NCI-H1436 (cell line): Measurements from ENCODE around the gene FBXL14.

Source experiments
- DNase-seq: peaks from one replicate; lab custom pipeline; 2025; lab: John Stamatoyannopoulos, UW

The FBXL14 gene

DNA sequence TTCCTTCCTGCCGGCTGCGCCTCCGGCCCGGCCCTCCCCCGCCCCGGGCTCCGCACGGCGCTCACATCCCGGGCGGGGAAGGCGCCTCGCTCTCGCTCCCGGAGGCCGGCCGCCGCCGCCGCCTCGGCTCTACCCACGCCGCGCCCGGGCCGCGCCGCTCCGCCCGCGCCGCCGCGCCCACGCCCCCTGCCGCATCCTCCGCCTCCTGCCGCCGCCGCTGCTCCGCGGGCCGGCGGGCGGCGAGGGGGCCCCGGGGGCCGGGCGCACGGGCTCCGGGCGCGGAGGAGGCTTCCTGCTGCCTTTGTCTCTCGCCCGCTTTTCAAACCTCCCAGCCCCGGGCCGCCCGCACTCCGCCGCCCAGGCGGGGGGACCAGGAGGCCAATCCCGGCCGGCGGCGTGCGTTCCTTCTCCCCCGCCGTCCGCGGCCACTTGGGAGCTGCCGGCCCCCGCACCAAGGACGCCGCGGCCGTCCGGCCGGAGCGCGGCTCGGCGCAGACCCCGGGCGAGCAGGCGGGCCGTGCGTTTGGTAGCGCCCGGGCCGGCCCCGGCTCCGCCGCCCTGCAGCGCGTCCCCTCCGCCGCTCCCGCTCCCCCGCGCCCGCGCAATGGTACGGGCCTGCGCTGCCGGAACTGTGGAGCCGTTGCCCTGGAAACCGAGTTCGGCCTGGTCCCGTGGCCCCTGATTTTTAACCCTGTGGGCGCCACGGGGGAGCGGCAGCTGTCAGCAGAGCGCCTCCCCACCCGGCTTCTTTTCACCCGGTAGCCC, at the start of gene FBXL14:
FBXL14 (minus strand) TSS at position 321 of the 765 bp plus-strand sequence. CDS start 515 bp downstream, outside the sequence.
- peak; percentile 81 for DNase-seq

DNA sequence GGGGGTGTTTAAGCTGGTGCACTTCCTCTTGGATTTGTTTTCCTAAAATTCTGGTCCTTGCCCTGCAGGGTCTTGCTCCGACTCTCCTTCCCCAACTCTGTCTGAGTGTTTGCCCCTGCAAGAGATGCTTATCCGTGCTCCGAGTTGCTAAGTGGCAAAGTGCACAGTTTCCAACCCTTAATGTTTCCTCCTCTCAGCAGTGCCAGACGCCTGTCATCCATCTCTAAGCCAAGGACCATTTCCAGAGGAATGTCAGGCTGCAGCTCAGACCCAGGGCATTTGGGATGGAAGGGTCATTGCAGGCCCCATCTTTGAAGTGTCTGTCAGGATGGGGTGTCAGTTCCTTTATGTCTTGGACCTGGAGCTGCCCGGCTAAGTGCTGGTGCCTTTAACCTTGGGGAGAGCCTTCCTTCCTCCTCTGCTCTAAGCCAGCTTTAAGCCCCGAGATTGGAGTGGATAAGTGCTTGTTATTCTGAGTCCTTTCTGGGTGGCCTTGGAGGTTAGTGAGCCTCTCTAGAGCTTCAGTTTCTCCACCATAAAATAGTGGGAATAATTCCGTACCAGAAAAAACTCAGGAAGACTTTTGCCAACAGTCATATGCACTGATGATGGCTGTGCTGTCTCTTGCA, 49.6 kb upstream of the FBXL14 start:
- DNase-seq: peak; percentile 3

DNA sequence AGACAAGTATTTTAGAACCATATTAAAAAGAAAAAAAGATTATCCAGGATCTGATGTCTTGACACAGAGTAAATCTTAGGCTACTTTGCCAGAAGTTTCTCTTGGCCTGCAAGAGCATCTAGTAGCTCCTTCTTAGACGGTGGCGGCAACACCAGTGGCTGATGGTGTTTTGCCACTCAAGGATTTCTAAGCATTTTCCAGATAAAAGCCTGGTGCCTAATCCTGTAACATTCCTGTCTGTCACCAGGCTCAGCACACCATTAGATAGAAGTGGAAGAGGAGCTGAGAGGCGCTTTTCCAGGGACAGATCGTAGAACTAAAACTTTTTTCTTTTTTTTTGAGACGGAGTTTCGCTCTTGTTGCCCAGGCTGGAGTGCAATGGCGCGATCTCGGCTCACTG, 48.7 kb upstream of the FBXL14 start:
- DNase-seq: no peak

DNA sequence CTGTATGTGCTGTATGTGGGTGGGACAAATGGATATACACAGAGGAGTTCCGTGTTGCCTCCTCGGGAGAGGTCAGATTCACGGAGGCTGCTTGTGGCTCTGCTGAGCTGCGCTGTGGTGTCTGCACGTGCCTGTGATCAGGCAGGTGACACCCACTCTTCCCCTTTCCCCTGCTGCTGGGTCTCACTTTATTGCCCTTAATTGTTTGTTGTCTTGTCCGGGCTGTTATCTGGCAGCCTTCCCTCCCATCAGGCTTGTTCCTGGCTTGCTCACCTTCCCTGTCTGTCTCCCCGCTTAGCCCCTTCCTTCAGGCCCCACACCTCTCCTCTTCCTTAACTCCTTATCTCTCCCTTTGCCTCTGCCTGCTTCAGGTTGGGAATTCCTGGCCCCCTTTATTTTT, 48.1 kb upstream of the FBXL14 start:
- DNase-seq: no peak

DNA sequence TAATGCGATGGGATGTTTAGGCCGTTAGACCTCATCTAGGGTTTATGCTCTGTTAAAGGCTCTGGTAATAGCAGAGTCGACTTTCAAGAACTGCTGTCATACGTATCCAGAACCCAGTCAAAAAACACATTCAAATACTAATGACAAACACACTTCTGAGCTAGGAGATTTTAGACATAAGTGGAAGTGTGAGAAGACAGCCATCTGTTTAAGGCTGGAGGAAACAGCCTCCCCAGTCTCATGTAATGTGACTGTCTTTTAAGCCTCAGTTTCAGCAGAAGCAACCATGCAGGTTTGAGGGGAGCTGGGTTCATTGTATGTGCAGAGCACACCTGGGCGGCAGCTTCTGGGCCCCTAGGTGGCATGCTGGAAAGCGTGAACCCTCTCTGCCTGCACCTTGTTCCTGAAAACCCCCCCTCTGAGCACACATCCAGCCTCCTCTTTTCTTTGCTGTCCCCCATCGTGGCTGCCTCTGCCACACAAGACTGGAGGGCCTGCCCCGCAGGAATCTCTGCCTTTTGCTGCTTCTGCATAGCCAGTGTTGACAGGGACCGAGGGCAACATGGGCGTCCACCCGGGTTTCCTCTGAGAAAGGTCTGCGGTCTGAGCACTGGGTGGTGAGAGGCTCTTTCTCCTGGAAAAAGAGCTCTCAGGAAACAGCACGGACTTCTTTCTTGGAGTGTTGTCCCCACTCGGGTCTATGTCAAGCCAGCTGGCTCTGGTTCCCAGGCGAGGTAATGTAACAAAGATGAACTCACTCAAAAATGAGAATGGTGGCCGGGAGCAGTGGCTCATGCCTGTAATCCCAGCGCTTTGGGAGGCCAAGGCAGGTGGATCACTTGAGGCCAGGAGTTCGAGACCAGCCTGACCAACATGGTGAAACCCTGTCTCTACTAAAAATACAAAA, 46.2 kb upstream of the FBXL14 start:
- no peak for DNase-seq

GRCh38 chr12:1639538-1639937, 45.2 kb upstream of the FBXL14 start:
- no peak for DNase-seq

DNA sequence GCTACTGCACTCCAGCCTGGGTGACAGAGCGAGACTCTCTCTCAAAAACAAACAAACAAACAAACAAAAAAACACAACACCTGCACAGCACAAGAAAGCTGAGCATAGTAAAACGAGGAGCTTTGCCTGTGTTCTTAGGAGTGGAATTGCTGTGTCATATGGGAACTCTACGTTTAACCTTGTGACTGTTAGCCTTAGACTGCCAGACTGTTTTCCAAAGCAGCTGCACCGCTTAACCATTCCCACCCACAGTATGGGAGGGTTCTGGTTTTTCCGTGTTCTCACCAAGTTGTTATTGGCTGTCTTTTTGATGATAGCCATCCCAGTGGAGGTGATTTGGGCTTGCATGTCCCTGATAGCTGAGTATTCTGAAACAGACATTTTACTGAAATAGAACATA, 43.8 kb upstream of the FBXL14 start:
- DNase-seq: no peak

DNA sequence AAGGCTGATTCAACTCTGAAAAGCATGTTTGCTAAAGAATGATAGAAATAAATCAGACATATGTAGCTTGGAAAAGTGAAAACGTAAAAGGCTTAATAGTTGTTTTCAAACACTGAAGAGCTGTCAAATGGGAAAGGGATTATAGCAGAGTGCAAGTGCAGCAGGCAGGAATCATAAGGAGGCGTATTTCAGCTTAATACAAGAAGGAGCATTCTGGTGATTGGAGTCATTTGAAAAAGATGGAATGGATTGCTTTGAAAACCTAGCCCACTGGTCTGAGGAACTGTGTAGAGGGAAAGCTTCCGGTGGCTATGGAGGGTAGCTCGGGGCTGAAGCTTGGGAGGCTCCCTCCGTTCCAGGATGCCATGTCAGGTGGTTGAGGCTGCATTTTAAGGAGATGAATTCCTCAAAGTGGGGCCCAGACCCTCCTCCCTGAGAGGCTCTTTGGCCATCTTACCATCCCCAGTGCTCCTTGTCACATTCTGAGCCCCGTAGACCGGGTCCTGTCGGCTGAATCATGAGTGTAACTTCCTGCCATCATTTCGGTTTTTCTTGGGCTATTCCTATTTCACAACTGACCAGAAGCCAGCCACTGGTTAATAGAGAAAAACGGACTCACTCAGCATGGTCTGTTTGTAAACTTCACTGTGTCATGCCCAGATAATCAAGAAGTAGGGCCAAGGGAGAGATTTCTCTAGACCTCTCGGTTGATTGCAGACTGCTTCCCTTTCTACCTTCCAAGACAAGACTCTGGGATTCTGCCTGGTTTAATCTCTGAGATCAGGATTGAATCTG, 41.1 kb upstream of the FBXL14 start:
- no peak for DNase-seq

- peak; percentile 71 for DNase-seq
These were observed 40.3 kb upstream of the FBXL14 start for GRCh38 chr12:1634590-1635191.

- no peak for DNase-seq
These were observed 39.8 kb upstream of the FBXL14 start for GRCh38 chr12:1634149-1634548.

- no peak for DNase-seq
These were observed 39.1 kb upstream of the FBXL14 start for GRCh38 chr12:1633459-1633858.

DNA sequence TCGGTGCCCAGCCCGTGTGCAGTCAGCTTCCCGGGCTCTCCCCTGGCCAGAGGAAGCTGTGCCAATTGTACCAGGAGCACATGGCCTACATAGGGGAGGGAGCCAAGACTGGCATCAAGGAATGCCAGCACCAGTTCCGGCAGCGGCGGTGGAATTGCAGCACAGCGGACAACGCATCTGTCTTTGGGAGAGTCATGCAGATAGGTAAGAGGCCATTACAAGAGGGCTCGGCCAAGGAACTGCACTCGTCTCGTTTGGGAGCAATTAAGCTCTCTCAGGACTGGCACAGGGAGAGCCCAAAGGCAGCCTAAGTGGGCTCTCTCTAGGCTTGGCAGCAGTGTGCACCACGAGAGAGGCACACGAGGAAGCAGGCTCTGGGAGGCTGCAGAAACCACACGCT, 38.3 kb upstream of the FBXL14 start:
- DNase-seq: no peak

DNA sequence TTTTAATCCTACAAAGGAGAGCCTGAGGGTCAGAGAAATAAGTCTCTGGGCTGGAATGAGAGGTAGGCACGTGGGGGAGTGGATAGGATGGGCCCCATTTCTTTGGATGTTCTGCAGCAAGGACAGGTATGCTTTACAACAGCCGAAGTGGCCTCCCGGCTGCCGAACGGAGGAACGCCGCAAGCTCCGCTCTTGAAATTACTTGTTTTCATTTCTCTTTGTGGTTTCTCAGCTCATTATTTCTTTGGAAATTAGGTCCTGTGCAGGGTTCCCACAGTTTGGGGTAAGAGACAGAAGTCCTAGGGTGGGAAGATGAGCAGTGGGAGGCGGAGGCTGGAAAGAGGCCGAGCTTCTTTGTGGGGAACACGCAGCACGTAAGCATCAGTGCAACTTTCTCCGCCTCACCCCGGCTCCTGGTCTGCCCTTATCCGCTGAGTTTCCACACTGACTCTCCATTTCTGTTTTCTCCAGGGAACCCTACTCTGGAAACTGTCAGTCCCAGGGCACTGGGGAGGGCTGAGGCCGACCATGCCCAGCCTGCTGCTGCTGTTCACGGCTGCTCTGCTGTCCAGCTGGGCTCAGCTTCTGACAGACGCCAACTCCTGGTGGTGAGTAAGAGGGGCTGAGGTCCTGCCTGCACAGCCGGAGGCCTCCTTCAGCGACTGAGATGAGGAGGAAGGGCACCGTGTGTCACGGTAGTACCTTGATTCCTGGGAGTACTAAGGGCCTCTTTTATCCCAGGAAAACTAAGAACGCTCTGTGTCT, 36.6 kb upstream of the FBXL14 start:
- no peak for DNase-seq

GRCh38 chr12:1630133-1630826, 35.9 kb upstream of the FBXL14 start:
- peak; percentile 26 for DNase-seq

- DNase-seq: peak; percentile 4
These were observed 35.2 kb upstream of the FBXL14 start for GRCh38 chr12:1629338-1630132.

DNA sequence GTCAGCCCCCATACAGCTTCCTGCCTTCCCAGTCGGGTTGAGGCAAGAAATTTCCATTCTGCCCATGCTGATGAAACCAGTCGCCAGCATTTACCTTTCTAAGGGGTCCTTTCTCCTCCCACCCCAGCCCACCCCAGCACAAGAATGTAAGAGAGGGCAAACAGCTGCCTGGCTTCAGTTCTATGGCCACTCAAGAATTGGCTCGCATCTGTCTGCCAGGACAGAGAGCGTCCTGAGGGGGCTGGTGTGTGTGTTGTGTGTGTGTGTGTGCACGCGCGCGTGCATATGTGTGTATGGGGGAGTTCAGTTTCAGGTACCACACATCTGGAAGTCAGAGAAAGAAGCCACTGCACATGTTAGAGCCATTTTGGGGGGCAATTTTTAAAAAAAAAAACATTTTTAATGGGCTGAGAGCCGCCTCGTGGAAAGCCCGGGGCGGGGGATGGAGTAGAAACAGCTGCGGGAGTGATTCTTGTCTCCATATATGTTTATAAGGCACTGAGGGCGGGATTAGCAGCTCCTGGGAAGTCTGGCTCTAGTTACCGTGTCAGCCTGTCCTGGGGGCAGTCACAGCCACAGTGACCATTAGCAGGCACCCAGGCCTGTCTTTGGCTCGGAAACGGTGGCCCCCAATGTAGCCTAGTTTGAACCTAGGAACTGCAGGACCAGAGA, 34.4 kb upstream of the FBXL14 start, which contains the start of gene WNT5B:
WNT5B (plus strand) TSS at position 566 of the 672 bp plus-strand sequence. CDS start 2,124 bp downstream, outside the sequence.
- no peak for DNase-seq

GRCh38 chr12:1622406-1622805, 28.0 kb upstream of the FBXL14 start:
- DNase-seq: no peak

DNA sequence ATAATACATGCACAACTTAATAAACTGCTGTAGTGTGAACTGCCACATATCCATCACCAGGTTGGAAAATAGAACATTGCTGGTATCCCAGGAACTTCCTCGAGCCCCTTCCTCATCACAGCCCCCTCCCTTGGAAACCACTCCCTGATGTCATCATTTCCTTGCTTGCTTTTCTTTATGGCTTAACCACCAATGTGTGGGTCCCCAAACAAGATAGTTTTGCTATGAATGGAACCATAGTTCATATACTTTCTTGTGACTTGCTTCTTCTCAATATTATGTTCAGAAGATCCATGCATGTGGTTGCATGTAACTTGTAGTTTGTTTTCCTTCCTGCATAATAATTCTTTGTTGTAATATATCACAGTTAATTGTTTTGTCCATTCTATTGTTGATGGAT, 25.7 kb upstream of the FBXL14 start:
- no peak for DNase-seq
